Measurements from ENCODE around the gene CLCF1.

Gene CLCF1

DNA sequence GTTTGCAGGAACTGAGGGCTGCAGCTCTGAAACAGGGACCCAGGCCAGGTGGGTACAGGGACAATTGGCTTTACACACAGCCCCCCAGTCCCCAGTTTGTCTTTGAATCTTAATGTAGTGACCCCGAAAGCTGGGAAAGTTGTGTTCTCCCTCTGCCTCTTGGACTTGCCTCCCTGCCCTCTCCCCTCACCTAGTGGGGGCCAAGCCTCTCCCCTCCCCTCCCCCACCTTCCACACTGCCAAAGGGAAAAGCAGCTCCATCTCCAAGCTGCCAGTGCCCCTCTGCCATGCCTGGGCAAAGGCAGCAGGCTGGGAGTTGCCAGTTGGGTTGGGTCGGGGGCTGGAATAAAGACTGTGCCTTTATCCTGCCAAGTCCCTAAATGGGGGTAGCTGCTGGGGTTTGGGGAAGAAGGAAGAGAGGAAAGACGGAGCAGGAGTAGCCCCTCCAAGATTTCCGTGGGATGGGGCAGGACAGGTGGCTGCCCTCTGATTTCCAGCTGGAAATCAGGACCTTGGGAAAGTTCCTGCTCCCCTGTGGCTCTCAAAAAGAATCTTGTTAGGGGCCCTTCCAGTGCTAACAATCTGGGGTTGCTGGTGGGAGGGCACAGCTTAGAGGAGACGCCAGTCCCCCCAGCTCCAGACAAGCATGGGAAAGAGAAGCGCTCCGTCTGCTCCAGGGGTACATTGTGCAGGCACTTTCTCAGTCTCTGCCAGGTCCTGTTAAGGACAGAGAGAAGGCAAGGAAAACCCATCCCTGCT lies 2.8 kb upstream of the CLCF1 start:
- H3K4me3 ChIP-seq (ENCODE audit: low read depth, low read length), result no peak overlapping the region
- TF ChIP-seq, protein P1, sequence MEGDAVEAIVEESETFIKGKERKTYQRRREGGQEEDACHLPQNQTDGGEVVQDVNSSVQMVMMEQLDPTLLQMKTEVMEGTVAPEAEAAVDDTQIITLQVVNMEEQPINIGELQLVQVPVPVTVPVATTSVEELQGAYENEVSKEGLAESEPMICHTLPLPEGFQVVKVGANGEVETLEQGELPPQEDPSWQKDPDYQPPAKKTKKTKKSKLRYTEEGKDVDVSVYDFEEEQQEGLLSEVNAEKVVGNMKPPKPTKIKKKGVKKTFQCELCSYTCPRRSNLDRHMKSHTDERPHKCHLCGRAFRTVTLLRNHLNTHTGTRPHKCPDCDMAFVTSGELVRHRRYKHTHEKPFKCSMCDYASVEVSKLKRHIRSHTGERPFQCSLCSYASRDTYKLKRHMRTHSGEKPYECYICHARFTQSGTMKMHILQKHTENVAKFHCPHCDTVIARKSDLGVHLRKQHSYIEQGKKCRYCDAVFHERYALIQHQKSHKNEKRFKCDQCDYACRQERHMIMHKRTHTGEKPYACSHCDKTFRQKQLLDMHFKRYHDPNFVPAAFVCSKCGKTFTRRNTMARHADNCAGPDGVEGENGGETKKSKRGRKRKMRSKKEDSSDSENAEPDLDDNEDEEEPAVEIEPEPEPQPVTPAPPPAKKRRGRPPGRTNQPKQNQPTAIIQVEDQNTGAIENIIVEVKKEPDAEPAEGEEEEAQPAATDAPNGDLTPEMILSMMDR (IDR thresholded peaks at IDR 0.05; ENCODE audit: low read depth, low read length), result no peak

DNA sequence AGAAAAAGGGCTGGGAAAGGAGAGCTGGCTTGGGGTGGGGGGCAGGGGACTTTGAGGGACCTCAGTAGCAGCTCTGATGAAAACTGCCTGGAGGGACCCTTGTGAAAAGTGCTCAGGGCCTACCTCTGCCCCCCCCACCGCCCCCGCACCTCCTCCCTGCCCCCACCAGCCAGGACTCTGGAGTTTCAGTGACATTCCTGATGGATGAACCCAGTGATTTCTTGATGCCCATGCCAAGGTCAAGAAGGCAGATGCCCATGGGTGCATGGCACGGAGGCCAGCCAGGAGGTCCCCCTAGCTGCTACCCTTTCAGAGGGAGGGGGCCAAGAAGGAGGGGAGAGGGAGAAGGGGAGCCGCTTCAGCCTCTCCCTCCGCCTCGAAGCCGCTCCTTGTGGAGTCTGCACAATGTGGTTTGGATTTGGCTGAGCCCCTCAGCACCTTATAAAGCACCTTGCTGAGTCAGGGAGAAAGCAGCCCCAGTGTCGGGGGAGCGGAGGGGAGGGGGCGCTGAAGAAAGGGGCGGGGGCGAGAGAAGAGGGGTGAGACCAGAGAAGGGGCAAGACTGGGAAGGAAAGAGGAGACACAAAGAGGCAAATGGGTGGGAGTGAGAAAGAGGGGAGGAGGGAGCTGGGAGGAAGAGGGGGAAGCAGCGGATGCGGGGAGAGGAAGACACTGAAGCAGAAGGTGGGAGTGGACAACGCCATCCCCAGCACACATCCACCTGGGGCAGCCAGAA lies 2.1 kb upstream of the CLCF1 start:
- H3K4me3 ChIP-seq (ENCODE audit: low read depth, low read length), result no peak overlapping the region
- TF ChIP-seq, protein P1 (IDR thresholded peaks at IDR 0.05; ENCODE audit: low read depth, low read length), result no peak

DNA sequence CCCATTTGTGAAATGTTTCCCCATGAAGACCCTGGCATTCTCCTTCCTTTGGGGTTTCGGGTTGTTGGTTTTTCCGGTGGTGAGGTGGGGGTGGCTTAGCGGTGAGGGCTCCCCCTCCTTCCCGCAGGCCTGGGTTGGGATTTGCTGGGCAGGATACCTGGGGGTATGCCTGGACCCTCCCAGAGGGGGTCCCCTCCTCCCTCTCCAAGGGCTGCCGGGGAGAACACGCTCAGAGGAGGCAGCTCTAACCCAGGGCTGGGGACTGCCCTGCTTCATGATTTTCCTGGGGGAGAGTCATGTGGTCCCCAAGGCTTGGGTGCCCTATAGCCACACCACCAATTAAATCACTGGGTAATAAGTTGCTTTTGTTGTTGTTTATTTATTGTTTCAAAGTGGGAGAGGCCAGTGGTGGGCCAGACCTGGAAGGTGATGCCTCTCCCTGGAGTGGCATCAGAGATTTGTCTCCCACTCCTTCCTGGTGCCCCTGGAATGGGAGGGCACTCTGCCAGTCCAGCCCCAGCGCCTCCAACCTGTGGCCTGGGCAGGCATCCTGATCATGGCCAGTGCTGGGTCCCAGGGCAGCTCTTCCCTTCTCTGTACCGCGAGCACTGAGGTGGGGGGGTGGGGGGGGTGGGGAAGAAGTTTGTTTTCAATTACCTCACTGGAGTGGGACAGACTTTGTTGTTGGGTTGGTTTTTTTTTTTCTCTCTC lies 1.3 kb upstream of the CLCF1 start:
- TF ChIP-seq, protein P1 (IDR thresholded peaks at IDR 0.05; ENCODE audit: low read depth, low read length), result no peak
- H3K4me3 ChIP-seq (ENCODE audit: low read depth, low read length), result peak overlapping the region; percentile 76; the same call in 1 of the 2 replicates

DNA sequence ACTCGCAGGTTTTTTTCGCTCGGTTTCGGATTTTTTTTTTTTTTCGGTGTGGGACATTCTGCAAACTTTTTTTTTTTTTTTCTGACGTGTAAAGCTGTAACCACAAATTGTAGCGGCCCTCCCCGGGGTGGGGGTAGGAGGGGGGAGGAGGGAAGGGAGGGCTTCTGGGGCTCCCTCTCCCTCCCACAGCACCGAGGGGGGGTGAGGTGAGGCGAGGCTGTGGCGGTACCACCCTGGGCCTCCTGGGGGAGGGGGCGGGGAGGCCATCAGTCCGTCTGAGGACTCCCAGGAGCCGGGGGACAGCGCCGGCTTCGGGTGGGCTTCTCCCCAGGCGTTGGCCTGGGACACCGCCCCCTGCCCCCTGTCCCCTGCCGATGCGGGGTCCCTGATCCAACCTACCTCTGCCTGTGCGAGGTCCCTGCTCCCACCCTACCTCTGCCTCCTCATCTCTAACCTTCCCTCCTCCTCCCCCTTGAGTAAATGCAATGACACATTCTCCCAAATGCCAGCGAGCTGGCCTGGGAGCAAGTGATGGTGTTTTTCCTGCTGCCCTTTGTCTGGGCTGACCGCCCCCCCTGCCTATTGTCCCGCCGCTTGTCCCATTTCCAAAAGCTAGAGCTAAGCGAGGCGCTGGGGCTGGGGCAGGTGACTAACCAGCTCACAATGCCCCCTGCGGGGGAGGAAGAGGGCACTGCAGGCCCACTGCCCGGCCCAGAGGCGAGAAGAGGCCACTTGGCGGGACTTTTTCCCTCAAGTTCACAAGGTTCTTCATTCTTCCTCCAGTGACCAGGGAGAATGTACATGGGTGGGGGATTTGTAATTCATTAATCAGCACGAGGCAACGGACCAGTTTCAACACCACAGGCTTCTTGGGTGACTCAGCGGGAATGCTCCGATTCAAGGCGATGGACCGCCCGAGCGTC lies 511 bp upstream of the CLCF1 start:
- TF ChIP-seq, protein P1 (IDR thresholded peaks at IDR 0.05; ENCODE audit: low read depth, low read length), result 0 out of 2 replicates have a peak, but pooled peaks have one; percentile 16
- H3K4me3 ChIP-seq (ENCODE audit: low read depth, low read length), result peak overlapping the region; percentile 76

DNA sequence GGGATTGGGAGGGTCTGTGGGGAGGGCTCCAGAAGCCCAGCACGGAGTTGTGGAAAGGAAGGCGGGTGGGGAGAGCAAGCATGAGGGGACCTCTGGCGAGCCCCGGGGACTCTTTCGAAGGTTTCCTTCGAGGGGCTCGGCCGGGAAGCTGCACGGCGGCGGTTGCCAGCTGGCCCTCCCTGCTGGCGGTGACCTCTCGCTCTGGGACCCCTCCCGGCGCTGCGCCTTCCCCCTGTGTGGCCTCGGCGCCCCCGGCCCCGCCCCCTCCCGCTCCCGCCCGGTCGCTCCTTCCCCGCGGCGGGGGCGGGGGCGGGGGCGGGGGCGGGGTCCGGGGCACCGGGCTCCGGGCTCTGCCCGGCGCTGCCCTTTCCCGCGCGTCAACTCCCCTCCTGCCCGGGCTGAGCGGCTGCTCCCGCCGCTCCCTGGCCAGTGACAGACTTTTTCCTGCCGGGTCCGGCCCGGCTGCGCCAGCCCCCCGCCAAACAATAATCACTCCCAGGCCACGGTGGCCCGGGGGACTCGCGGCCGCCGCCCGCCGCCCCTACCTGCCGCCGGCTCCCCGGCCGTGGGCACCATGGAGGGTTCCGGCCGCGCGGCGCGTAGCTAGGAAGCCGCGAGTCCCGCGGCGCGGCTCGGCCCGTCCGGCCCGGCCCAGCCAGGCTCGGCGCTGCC lies 941 bp downstream of the CLCF1 start:
- TF ChIP-seq, protein P1 (IDR thresholded peaks at IDR 0.05; ENCODE audit: low read depth, low read length), result no peak
- H3K4me3 ChIP-seq (ENCODE audit: low read depth, low read length), result peak overlapping the region; percentile 76

DNA sequence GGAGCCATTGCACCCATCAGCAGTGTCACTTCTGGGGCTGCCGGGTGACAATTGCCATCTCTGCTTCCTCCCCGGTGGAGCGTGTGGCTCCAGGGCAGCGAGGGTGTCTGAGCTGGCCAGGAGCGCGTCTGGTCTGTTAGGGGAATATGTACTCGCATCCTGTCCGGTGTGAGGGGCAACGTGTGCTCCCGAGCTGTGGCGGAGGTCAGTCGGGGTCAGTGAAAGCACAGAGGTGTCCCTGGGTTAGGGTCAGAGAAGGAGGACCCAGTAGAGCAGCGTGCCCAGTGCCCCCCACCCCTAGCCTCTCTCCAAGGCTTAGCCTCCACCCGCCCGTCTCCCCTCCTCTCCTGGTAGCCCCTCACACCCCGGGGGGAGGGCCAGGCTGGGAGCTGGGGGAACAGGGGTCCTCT lies 1.5 kb downstream of the CLCF1 start:
- peak overlapping the region; percentile 76 for H3K4me3 ChIP-seq (ENCODE audit: low read depth, low read length)
- TF ChIP-seq, protein P1 (IDR thresholded peaks at IDR 0.05; ENCODE audit: low read depth, low read length), result no peak

Measured in WI38 (cell line).